ENCODE data around the gene CFAP100. TPM values are rescaled to one million over a fixed set of nuclear protein-coding genes. Genes with fewer than 3 reads are reported as not detected.

CFAP100 gene
- polyA plus RNA-seq, 4 donors: 0.40 to 3.0 (median 1.7) TPM

DNA sequence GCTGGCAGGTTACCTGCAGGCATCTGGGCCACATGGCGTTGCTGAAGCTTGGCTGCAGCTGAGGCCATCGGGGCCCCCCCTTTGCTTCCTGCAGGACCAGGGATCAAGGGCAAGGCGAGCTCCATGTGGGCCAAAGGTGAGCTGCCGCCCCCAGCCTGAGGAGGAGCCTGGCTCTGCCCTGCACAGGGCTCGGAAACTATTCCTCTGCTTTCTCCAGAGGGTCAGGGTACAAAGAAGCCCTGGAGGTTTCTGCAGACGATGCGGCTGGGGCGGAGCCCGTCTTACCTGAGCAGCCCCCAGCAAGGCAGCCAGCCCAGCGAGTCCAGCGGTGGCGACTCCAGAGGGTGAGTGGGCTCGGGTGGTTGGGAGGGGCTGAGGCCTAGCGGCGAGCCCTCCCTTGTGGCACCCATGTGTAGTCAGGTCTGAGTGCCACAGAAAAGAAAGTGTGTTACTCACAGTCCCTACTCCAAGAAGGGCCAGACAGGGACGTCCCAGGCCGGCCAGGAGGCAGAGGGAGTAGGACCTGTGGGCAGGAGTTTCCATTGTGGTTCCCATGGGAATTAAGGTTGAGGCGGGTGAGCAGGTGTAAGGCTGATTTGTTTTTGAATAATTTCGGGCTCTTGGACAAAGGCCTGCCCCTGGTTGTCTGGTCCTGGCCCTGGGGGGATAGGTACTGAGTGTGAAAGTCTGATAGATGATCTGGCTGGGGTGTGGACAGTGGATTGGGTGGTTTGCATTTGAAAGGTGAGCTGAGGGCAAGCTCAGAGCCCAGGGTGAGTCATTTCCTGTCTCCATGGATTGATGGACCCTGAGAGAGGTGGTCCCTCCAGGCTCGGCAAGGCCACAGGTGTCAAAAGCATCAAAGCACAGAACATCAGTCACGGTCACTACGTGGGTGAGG is 25.4 kb downstream of the CFAP100 start:
- no peak for DNase-seq (ENCODE audit: low read depth in 4 of 4, low spot score in 2 of 4)

DNA sequence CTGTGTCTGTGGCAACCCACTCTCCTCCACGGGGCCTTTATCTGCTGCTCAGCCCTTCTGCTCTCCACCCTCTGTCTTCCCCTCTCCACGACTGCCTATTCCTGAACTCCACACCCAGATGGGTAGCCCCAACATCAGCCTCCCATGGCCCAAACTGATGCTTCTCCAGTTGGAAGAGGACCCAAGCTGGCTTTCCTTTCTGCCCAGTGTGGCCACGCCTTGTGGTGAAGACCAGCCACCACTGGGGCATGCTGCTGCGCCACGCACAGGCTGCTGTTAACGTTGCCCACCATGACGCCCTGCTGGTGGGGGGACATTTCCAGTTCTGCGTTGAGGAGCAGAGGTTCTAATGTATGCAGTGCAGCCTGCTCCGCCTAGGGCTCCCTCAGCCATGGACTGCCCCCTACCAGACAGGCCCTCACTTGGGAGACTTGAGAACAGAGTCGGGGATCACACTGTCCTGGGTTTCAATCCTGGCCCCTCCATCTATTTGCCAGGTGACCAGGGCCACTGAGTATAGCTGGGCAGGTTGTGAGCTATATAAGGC is 26.9 kb downstream of the CFAP100 start:
- DNase-seq (ENCODE audit: low read depth in 4 of 4, low spot score in 2 of 4): no peak

DNA sequence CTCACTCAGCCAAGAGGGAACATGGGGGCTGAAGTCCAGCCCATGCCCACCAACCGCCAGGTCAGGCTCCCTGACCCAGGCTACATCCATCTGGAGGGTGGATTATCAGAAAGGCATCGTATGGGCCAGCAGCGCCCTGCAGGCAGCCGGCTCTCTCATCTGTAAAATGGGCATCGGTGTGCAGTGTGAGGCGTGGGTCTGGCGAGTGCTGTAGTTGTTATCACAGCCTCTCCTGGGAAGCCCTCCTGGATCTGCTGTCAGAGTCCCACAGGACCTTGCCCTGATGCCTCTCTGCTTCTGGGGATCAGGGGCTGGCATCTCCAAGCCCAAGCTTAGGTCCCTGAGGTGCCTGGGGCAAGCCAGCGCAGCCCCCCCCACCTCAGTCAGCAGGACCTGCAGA is 27.4 kb downstream of the CFAP100 start:
- DNase-seq (ENCODE audit: low read depth in 4 of 4, low spot score in 2 of 4): no peak

DNA sequence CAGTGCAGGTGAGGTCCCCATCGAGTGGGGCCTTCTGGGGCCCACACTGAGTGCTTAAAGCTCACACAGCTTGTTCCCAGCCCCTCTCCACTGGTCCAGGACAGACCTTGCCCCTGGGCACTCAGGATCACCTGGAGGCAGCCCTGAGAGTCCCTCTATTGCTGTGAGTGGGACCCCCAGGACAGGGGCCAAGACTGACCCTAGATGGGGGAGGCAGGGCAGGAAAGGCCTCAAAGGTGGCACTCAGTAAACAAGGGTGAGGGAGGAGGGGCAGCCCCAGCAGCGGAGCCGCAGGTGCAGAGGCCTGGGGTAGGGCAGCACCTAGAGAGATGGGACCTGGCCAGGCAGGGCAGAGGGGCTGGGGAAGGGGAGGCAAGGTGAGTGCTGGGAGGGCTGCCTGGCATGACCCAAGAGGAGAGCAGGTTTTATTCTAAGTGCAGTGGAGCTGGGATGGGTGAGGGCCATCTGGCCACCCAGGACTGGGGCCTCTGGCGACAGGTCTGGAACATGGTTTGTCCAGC is 27.9 kb downstream of the CFAP100 start:
- DNase-seq (ENCODE audit: low read depth in 4 of 4, low spot score in 2 of 4): no peak

DNA sequence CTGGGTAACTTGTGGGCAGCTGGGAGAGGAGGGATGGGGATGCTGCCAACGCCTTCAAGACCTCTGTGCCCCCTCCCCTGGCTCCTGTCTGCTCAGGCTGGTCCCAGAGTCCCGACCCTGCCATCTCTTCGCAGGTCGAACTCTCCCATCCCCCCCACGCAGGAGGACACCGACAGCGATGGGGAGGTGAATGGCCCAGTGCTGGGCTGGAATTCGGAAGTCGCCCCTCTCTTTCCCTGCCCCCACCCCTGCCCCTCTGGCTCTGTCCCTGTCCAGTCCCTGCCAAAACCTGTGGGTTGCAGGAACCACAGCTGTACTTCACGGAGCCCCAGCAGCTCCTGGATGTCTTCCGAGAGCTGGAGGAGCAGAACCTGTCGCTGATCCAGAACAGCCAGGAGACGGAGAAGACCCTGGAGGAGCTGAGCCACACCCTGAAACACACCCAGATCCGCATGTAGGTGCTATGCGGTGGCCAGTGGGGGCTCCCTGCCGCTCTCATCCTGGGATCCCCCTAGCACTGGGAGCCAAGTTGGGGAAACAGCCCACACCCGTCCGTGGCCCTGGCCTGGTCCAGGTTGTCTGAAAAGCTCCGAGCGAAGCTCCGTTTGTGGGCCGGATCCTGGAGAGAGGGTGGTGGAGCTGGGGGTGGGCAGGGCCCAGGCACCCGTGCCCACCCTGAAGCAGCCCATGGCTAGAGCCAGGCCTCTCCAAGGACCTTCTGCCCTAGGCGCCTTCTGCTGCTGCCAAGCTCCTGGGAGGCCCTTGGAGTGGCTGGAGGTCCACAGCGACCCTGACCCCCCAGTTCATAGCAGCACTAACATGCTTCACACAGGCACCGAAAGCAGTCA is 28.7 kb downstream of the CFAP100 start:
- DNase-seq (ENCODE audit: low read depth in 4 of 4, low spot score in 2 of 4): no peak

DNA sequence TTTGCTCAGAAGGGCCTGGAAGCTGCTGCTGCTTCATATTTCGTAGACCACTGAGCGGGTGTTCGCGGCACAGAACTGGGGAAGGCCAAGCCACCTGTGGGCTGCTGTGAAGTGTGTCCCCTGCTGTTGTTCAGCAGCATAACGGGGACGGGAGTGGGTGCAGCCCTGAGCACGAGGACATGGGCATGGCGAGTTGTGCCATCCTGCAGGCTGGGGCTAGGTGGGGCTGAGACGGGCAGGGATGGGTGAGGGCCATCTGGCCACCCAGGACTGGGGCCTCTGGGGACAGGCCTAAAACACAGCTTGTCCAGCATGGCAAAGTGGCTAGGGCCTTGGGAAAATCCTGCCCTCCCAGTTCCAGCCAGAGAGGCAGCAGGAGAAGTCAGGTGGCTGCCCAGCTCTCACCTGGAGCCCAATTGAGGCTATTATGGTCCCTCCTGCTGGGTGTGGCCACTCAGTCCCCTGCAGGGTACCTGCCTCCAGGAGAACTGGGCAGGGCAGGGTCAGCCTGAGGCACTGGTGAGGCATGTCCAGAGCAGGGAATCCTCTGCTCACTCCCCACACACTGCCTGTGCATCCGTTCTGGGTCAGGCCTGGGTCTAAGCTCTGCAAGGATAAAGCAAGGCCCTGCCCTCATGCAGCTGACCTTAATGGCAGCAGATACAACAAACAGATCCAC is 29.5 kb downstream of the CFAP100 start:
- no peak for DNase-seq (ENCODE audit: low read depth in 4 of 4, low spot score in 2 of 4)

DNA sequence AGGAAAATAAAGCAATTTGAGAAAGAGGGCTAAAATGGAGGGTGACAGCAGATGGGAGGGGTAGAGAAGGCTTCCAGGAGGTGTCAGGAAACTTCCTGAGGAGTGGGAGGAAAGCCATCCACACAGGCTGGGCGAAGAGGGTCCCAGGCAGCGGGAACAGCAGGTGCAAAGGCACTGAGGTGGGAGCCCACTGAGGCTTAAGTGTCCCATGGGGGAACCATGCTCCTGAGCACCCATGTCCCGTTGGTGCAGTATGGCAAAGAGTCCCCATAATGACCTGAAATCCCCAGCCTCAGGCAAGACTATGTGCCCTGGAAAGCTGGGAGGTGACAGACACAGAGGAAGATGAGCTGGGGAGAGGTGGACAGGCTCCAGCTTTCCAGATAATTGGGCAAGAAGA is 30.0 kb downstream of the CFAP100 start:
- no peak for DNase-seq (ENCODE audit: low read depth in 4 of 4, low spot score in 2 of 4)

DNA sequence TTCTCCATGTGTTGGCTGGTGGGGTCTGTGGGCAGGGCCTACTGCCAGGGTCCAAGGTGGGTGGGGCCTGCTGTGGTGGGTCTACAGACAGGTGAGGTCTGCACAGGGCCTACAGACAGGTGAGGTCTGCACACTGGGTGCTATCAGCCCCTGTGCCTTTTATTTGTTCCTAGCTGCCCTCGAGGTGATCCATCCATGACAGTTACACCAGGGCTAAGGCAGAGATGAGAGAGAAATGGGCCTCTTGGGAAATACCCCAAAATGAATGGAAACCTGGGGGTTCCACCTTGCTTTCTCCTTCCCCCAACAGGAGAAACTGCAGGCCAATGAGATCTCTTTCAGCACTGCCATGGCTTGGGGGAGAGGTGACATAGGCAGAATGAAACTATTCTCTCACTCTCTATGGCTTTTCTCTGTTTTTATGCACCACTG is 36.4 kb downstream of the CFAP100 start:
- no peak for DNase-seq (ENCODE audit: low read depth in 4 of 4, low spot score in 2 of 4)

DNA sequence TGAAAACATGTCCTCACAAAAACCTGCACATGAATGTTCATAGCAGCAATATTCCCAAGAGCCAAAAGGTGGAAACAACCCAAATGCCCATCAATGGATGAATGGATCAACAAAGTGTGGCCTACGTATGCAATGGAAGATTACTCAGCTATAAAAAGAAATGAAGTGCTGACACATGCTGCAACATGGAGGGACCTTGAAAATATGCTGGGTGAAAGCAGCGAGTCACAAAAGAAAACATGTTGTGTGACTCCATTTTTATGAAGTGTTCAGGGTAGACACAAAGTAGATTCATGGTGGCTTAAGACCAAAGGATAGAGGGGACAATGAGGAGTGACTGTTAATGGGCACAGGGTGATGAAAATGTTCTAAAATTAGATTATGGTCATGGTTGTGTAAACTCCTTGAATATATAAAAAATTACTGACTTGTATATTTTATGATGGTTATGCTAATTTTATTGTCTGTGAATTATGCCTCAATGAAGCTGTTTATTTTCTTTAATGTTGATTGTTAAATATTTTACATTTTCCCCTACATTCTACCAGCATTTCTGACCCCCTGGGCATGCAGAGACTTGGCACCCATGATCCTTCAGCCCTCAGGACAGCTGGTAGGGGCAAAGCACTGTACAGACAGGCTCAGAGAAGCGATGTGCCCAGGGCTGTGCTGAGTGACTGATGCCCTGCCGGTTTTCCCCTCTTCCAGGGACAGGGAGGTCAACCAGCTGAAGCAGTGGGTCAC is 37.8 kb downstream of the CFAP100 start:
- no peak for DNase-seq (ENCODE audit: low read depth in 4 of 4, low spot score in 2 of 4)

DNA sequence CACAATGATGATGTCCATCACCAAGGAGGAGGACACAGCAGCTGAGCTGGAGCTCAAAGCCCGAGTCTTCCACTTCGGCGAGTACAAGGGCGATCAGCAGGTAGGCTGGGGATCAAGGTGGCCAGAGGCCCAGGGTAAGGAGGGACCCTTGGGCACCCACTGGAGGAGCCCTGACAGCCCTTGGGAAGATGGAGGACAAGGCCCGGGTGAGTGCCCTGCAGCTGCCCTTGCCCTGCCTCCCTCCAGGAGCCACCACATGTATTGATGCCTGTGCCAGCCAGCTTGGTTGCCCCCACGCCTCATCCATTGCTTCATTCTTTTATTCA is 38.4 kb downstream of the CFAP100 start:
- DNase-seq (ENCODE audit: low read depth in 4 of 4, low spot score in 2 of 4): no peak

DNA sequence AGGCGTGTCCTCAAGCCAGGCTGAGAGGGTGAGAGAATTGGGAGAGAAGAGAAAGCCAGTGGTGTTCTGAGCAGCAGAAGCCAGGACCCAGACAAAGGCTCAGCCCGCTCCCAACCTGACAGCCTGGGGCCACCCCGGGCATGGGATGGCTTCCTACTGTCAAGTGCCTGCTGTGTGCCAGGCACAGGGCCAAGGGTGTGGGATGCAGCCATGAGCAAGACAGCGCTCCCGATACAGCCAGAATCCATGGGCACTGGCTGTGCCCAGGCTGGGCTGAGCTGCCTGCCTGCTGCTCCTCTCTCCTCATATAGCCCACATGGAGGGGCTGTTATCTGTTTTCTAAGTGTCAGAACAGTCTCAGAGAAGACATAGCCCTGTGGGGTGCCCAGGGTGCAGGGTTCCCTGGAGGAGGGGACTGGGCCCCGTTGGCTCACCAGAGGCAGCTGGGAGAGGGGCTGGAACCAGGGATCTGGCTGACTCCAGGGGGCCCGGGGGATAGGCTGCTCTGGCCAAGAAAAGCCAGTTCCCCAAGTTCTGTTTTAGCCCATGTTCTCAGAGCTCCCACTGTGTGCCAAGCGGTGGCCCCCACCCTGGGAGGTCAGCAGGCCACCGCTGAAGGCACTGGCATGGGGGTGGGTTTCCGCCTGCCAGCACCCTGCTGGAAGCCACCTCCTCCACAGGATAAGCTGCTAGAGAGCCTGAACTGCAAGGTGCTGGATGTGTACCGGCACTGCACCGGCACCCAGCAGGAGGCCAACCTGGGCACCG is 39.0 kb downstream of the CFAP100 start:
- DNase-seq (ENCODE audit: low read depth in 4 of 4, low spot score in 2 of 4): no peak

DNA sequence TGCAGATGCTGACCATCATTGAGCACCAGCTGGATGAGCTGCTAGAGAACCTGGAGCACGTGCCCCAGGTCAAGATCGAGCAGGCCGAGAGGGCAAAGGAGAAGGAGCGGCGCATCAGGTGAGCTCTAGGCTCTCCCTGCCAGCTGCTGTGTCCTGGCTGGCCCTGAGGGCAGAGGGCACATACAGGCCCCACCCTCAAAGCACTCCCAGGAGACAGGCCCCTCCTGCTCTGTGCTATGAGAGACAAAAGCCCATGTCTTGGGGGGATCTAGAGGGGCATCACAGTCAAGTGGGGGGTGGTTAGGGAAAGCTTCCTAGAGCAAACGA is 39.5 kb downstream of the CFAP100 start:
- no peak for DNase-seq (ENCODE audit: low read depth in 4 of 4, low spot score in 2 of 4)

DNA sequence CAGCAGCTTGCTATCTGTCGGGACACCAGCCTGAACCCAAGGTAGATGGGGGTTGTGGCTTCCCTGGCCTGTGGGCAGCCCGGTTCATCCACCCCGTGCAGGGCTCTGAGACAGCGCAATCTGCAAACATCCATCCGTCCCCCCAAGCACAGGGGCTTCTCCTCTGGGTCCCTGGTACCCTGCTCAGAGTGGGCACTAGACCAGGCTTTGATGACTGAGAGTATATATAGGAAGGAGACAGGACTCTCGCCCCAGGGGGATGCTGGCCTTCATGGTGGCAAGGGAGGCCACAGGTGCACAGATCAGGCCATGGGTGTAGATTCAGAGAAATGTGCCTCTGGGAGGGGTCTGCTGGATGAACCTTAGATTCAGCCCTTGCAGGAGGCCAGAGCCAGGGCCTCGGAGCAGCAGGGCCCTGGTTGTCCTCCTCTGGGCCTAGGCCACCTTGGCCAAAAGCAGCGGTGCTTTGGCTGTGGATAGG is 40.3 kb downstream of the CFAP100 start:
- DNase-seq (ENCODE audit: low read depth in 4 of 4, low spot score in 2 of 4): no peak

DNA sequence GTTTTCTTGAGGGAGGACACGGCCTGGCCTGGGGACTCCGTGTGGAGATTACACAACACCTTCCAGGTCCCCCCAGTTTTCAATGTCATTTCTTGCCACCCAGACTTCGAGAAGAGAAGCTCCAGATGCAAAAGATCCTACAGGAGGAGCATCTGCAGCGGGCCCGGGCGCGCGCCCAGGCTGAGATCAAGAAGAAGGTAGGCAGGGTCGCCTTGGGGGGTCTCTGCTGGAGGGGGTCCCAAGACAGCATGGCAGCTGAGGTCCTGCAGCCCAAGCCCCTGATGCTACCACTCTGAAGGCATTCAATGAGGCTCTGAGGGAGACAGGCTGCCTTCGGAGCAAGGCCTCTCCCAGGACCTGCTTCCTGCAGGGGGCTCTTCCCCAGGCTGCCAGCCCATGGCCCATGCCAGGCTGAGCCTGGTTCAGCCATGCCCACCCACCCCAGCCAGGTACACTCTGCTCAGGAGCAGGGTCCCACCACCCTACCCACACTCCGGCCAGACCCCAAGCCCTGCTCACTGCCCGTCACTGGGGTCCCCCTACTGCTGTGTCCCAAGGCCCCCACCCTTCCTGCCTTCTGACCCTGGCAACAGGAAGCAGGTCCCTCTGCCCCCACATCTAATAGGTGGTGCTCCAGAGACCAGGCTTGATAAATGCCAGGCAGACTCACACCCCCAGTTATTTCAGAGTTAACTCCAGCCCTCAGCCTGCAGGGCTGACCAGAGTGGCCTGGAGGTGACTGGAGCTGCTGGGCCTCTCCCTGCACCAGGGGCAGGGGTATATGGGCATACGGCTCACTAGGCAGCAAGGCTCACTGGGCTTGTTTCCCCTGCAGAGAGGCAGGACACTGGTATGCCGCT is 41.0 kb downstream of the CFAP100 start:
- DNase-seq (ENCODE audit: low read depth in 4 of 4, low spot score in 2 of 4): no peak

DNA sequence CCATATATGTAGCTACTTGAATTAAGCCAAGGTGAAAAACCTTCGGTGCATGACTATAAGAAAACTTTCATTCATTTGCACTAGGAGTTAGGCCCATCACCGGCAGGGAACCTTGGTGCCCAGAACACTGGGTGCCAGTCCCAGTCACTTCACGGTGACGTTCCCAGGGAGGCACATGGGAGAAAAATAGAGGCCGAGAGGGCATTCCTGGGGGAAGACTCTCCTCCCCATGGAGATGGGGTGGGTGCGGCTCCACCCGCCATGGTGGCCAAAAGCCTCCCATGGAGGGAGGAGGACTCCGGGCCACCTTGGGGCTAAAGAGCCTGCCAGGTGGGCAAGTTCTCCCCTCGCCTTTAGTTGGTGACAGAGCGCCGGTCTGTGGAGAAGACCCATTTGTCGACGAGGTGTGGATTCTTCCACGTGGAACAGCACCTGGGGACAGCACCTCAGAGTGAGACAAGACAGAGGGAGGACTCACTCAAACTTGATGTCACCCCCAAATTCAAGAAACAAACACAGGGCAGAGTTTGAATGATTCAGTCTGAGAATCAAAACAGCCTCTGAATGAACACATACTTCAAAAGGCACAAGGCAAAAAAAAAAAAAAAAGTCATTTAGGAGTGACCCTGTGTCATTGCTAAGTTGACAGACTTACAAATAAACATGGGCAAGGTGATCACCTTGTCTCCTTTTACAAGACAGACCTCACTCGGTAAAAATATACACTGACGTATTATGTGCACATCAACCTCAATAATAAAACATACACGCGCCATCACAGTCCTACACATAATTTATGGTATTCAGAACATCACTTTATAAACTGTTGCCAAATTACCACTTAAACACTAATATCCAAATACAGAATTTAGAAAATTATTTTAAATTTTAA is 42.4 kb downstream of the CFAP100 start:
- no peak for DNase-seq (ENCODE audit: low read depth in 4 of 4, low spot score in 2 of 4)

DNA sequence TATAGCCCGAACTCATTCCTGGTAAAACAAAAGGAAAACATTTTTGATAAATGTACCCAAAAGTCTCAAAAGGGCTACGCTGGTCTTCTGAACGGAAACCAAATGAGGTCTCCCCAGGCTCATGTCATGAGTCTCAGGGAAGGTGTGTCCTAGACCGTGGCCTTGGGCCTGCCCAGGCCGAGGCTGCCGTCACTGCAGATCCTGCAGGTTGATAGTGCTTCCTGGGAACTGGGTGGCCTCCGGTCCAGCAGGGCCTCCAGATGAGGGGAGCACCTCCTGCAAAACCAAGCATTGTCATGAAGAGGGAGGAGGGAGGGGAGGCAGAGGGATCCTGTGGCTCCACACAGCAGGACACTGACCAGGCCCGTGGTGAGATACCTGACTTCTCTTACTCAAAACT is 43.5 kb downstream of the CFAP100 start:
- no peak for DNase-seq (ENCODE audit: low read depth in 4 of 4, low spot score in 2 of 4)

DNA sequence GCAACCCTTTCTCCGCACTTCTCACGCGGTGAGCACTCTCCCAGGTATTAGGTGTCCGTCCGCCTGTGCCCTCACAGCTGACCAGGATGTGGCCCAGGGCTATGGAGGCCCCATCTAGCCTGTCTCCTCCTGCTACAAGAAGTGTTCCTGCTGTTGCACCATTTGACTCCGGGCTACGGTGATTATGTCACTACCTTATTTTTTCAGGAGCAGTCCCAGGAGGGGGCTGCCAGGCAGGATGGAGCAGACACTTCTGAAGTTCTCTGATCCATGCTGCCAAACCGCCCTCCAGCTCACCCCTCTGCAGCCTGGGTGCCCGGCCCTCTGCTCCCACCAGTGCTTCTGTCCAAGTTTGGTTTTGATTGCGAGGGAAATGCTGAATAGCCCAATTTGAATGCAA is 44.0 kb downstream of the CFAP100 start:
- DNase-seq (ENCODE audit: low read depth in 4 of 4, low spot score in 2 of 4): no peak

Data from left renal cortex interstitium (tissue), 4 donors.